GM18519 (cell line): ENCODE results near the gene SYF2.
"Not testable (repeated sequence)": the region's sequence is repeated elsewhere in the genome, so short reads cannot be mapped to it uniquely, and the experiment has no call there.

ENCODE experiments used
- ATAC-seq: cut with Tn5 transposase; IDR thresholded peaks from one replicate; pipeline ENCODE4 v1.9.1; 2021; ENCODE audit warnings: mild to moderate bottlenecking, moderate library complexity; ENCODE audit not compliant: unreplicated experiment, low FRiP score

Gene SYF2

DNA sequence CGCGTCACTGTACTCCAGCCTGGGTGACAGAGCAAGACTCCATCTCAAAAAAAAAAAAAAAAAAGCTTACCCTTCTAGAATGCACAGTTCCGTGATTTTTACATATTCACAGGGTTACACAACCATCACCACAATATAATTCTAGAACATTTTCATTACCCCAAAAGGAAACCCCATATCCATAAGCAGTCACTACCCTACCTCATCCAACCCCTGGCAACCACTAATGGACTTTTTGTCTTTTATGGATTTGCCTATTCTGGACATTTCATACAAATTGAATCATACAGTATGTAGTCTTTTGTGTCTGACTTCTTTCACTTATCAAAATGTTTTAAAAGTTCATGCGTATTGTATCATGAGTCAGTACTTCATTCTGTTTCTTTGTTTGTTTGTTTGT is 22.8 kb downstream of the SYF2 start:
- ATAC-seq = no peak

DNA sequence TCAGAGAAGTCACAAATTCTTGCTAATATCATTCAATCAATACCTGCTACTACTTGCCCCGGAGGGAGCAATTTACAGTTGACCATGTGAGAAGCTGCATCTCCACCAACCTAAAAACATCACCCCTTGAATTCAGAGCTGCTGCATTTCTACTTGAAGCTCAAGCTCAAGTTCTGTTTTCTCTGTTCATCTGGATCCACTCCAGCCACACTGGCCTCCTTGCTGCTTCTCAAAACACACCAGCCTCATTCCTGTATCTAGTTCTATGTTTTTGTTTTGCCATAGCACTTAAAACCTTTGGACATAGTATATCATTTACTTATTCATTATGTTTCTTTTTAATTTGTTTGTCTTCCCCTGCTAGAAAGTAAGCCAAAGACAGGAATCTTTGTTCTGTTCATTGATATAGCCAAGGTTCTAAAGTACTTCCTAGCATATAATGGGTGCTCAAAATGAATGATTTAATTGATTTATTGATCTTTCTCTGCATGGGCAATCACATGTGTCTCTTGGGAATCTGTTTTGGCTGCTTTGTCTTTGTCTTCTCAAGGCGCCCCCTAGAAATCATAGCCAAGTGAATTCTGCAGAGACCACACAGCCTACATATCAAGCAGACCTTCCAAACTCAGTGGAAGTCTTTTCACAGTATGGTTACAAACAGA is 23.6 kb downstream of the SYF2 start:
- no peak for ATAC-seq

DNA sequence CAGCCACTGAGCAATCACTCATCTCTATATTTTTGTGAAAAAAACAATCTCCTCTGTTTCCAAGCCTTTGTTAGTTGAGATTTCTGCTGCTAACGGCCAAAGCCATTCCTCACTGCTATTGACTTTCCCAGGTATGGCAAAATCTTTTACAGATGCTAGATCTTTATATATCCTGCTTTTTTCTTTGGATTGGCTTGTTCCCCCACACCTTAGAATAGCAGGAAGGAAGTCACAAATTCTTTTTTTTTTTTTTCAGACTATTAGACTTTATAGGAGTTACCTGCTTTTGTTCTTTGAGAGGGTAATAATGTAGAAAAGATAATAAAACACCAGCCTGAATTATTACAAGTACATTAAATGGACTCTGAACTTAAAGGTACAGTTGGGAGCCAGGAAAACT is 24.2 kb downstream of the SYF2 start:
- ATAC-seq = no peak

DNA sequence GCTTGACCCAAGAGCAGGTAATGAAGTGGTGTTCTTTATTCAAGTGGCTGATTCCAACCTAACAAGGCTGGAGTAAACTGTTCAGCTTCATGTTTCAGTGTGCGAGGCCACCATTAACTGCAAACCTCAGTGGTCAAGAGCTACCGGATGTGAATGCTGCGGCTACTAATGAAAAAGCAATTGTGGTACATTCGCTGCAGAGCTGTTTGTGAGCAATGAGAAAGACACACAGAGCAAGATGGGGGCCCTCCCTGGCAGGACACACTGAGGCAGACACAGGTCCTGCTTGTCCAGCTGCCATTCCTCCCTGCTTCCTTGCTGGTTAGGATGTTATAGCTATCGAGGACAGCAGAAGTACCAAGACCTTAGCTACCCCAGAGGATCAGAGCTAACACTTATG is 26.1 kb downstream of the SYF2 start:
- no peak for ATAC-seq

DNA sequence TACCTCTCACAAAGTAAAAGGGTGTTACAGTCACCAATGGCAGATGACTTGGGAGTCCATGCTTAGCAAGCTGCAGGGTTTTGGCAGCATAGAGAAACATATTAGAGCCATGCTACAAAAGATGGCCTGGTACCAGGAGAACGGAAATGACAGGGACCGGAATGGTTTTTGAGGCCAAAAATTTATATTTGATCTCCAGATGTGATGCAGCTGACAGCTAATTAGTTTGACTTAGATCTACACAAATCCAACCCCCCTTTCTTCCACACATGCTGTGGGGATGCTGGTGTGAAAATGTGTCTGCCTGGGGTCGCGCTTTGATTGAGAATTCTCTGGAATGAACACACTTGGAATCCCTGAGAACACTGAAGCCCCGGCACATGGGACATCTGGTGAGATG is 26.5 kb downstream of the SYF2 start:
- no peak for ATAC-seq

DNA sequence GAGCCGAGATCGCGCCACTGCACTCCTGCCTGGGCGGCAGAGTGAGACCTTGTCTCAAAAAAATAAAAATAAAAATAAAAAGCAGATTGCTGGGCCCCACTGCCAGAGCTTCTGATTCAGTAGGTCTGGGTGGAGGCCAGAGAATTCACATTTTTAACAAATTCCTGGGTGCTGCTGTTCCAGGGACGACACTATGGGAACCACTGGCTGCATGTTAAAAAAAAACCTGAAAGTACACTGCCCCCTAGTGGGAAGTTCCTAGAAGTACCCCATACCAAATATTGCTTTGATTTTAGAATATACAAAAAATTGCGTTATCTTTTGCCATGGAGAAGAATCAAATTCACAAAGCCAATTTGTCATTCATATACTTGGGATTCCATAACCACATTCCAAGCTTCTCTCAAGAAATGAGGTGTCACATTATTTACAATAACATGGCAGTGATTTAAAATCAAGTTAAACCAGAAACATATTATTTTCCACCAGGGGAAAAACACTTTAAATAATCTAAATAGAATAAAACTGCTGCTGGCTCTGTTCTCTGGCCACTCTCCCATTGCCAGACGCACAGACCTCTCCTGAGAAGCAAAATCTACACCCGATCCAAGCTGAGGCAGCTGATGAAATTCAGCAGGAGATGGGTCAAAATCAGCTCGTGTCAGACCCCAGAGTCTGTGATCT is 27.4 kb downstream of the SYF2 start:
- ATAC-seq = no peak

DNA sequence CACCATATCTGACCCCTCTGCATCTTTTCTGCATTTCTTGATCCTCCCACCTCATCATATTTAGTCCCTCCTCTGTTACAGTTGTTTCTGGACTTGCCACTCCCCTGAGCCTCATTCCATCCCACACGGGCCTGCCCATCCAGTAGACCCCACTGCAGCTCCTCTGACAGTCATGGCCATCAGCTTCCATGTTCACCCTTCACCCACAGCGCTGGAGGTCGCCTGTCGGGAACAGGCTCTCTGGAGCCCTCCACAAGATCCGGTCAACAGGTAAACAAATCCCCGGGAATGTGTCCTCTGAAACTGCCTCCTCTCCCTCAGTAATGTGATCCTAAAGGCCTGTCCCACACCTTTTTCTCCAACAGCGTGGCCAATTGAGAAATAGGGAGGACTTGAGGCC is 31.3 kb downstream of the SYF2 start:
- no peak for ATAC-seq

DNA sequence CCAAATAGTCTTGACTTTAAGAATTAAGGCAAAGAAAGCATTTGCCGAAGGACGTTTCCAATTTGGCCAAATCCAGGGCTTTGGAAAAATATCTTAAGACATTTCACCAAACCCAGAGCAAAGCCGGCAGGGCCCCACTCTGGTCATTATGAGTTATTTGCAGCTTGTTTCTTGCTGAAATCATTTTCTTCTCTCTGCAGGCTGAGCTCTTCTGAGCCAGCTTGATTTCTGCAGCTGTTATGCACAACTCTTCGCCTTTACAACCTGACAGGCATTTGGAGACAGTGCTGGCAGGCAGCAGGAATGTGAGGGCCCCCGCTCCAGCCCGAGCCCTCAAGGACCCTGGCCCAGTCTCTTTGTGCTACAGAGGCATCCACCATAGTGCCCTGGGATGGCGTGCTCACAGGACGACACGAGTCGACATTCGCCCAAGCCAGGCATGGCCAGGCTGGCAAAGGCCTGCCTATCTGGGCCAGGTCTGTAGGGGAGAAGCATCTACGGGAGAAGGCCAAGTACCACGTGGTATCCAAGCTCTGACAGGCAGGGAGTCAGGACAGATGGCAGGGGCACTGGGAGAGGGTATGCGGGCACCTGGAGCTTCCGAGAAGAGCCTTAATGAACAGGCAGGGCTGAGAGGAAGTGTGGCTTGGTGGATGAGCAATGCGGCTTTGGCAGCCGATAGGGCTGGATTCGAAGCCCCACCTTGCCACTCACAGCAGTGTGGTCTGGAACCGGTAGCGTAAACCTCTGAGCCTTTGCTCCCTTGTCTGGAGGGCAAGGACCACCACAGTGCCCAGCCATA is 32.3 kb downstream of the SYF2 start:
- ATAC-seq = no peak

DNA sequence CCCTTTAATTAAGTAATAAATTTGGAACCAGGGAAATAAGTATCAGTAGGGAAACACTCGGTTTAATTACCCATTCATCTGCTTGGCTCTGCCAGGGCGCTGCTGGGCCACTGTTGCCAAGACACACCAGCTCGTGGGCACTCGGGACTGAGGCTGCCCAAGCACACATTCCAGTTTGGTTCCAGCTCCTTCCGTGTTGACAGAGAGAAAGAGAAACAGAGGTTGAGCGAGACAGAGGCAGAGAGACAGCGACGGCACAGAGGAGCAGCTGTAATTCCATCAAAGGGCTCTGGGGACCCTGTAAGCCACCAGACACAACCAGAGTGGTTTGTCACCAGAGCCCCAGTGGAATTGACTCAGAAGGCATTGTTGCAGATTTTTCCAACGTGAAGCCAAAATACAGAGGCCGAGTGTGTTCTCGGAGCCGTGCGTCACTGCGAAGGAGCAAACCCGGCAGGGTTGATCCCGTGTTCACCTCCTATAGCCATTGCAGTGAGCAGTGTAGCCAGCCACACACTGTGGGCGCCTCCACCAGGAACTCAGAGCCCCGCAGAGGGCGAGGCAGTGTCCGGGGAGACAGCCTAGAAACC is 33.5 kb downstream of the SYF2 start:
- ATAC-seq = no peak

DNA sequence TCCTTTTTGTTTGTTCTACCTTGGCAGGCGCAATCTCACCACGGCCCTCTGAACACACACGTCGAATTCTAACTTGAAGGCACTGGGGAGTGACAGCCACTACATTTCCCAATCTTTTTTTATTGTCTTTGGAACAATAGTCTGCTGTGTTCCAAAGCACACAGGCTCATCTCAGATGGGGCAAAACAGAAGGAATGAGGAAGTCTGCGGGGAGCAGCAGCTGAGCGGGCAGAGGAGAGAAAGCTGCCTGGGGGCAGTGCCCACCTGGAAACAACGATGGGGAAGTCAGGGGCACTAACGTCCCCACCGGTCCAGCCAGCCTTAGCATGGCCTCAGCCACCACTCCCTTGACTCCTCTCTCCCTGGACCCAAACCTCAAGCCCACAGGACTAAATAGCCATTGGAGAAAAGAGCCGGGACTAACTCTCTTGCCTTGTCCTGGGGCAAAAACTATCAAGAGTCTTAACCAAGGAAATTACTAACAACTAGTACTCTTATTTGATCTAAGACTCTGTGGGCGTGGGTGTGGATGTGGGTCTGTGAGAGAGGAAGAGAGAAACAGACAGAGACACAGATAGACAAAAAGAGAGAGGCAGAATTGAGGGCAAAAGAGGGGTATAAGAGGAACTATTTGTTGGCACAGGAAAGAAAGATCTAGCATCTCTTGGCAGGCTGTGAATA is 34.2 kb downstream of the SYF2 start:
- ATAC-seq = no peak

DNA sequence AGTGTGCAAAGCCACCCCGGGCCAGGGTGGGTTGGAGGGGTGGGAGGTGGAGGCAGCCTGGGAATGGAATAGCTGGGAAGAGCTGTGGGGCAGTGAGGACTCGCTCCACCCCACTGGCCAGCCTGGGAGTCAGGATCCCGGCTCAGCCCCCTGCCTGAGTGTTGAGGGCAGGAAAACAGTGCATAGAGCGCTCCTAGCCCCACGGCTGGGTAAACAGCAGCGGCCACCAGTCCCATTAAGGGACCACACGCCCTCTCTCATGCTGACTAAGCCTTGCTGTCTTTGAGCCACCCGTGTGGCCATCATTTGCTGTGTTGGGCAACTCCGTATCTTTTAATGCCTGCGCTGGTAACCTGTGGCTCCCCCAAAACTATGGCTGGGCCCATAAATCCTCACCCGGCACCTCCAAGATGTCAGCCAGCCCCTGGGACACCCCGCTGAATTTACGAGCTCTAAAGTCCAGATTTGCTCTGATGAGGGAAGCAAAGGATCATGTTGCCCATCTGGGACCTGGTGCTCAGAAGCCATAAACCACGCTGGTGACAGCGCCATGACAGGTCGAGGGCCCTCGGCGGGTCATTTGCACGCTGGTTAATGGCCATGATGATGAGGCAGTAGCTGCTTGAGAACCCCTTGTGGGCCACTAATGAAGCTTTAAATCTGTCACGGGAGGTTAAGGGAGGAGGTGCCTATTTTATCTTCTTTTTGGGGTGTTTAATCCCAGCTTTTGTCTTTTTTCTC is 34.9 kb downstream of the SYF2 start:
- no peak for ATAC-seq

DNA sequence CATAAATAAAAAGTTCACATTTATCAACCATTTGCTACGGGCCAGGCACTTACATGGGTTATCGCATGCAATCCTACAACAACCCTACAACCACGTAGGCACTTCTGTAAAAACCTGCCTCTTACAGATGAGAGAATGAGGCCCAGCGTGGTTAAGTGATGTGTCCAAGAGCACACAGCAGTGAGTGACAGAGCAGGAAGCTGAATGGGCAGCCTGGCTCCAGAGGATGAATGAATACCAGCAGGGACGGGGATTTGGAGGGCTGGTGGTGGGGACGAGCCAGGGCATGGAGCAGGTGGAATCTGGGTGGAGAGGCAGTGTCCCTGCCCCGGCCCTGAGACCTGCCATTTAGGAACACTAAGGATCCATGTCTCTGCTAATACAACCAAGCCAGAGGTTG is 35.5 kb downstream of the SYF2 start:
- no peak for ATAC-seq

DNA sequence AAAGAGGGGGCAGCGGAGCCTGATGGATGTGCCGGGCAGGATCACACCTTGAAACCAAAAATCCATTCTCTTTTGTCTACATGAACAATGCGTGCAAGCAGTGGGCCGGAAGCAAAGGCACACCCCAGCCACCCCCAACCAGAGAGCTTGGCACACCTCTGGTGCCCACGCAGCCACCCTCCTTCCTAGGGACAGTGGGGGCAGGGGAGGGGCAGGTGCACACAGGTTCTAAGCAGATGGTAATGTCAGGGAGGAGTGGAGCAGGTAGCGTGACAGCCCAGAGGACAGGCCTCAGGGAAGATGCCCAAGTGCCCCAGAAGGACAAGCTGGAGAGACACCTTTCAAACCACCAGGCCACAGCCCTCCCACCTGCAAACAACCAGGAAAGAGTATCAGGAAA is 36.5 kb downstream of the SYF2 start:
- ATAC-seq = no peak

DNA sequence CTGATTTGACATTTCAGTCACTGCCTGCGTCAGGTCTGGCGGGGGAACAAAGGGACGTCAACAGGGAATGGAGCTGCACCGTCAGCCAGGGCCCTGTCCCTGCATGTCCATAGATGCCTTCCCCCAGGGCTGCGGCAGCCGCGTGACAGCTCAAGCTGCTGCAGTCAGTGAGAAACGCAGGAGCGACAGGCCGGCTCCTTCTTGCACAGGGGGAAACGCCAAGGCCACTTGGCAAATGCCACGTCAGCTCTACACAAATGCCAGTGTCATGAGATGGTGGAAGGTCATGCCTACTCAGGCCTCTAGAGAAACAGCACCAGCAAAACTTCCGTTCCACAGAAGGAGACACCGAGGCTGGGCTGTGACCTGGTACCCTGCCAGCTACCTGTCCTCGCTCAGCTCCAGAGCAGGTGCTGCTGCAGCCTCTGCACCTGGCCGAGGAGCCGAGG is 37.7 kb downstream of the SYF2 start:
- ATAC-seq = no peak

DNA sequence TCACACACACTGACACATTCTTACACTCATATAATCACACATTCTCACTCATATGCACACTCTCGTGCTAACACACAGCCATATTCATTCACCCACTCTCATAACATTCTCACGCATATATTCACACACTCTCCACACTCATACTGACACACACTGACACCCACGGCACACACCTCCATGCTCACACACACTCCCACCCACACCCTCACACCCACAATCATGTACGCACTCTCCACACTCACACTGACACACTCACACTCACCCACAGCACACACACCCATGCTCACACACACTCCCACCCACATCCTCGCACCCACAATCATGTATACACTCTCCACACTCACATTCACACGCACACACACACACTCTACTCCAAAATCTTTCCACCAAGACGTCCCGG is 38.2 kb downstream of the SYF2 start:
- ATAC-seq = no peak

DNA sequence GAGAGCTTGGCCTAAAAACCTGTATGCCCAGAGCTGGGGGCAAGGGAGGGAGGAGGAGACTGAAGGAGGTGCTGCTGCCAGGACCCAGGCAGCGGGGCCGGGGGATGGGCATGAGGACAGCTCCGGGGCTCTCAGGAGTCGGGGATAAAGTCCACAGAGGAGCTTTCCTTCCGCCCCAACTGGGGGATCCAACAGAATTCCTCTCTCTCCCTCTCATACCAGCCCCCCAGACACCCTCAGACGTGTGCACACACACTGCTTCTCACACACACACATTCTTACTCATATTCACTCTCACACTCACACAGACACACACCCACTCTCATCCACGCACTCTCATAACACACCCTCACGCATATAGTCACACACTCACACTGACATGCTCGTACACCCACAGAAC is 39.1 kb downstream of the SYF2 start:
- ATAC-seq = no peak

DNA sequence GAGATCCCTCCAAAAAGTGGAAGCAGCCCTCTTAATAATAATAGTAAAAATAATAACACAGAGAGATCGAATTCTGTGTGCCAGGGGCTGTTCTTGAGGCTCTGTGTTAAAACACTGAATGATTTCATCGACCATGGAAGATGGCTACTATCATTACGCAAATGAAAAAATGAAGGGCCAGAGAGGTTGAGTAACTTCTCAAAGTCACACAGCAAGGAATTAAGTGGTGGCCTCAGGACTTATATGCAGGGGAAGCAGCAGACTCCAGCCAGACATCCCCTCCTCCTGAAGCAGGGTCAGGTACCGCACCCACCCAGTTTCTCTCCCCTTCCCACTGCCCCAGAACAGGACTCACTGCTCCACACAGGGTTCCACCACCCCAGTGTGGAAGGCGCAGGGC is 40.1 kb downstream of the SYF2 start:
- no peak for ATAC-seq

DNA sequence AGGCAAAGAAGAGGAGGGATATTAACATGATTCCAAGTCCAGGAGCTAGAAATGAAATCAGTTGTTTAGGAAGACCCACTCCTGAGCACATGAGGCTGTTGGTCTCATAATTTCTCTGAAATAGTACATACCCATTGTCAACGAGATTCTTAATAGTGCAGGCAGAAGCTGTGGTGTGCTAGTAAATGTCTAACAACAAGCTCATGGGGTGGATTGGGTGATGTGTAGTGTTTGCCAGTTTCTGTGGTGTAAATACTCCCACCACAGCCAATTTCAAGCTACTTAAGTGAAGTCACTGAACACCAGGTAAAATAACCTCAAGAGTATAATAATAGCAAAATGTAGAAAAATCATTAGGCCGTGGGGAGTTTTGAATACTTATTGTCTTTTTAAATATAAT is 42.0 kb downstream of the SYF2 start:
- ATAC-seq = no peak

DNA sequence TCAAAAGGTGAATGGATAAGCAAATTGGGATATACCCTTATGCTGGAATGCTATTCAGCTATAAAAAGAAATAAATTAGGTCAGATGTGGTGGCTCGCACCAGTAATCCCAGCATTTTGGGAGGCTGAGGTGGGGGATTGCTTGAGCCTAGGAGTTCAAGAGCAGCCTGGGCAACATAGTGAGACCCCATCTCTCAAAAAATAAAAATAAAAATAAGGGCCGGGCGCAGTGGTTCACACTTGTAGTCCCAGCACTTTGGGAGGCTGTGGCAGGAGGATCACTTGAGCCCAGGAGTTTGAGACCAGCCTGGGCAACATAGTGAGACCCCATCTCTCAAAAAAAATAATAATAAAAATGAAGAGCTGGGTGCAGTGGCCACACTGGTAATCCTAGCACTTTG is 44.4 kb downstream of the SYF2 start:
- not testable (repeated sequence) for ATAC-seq

DNA sequence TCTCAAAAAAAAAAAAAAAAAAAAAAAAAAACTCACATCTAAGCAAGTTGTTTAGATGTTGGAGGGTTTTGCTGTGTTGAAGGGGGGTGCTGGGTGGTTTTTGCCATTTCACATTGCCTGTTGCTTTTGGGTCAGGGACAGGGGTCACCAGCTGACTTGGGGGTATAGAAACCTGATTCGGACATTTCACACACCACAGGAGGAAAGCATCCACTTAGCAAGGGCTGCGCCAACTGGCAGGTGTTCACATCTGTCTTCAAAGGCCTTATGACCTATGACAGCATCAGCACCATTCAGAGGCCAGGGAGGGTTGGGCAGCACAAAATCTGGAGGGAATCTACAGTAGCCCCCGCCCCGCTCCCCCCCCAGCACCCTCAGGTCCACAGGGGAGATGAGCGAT is 45.2 kb downstream of the SYF2 start:
- no peak for ATAC-seq
